K562 (cell line): Measurements from ENCODE around the gene FOXM1. TPM values are rescaled to one million over a fixed set of nuclear protein-coding genes. Genes with fewer than 3 reads are reported as not detected.

ENCODE experiments used
- CHD1 ChIP-seq: fragments of 200-600 bp; sonication (generic); IDR thresholded peaks from one replicate; pipeline ENCODE4 v1.6.1; 2012; ENCODE audit warnings: mild to moderate bottlenecking, moderate library complexity, low read length, inconsistent platforms
- ELK3 ChIP-seq: fragments of 450-650 bp; formaldehyde crosslinking; IDR thresholded peaks from 2 replicates; pipeline ENCODE4 v1.4.0; 2020; ENCODE audit warnings: mild to moderate bottlenecking
- FOXO4 ChIP-seq: fragments of 450-650 bp; formaldehyde crosslinking; IDR thresholded peaks from 2 replicates; pipeline ENCODE4 v1.4.0; 2020; ENCODE audit warnings: mild to moderate bottlenecking, moderate library complexity
- NCOR1 ChIP-seq: fragments of 450-650 bp; IDR thresholded peaks from 2 replicates; pipeline ENCODE4 v1.6.1; 2016; ENCODE audit warnings: mild to moderate bottlenecking, moderate library complexity
- NFIX ChIP-seq: fragments of 250-450 bp; sonication (Bioruptor Pico); IDR thresholded peaks from 2 replicates; pipeline ENCODE4 v1.4.0; 2020; ENCODE audit warnings: low read depth, mild to moderate bottlenecking, moderate library complexity
- NR3C1 ChIP-seq: sonication (generic); formaldehyde crosslinking; IDR thresholded peaks from 2 replicates; pipeline ENCODE4 v1.8.1; 2022; ENCODE audit warnings: missing genetic modification reagents
- PHB ChIP-seq: fragments of 250-450 bp; sonication (Bioruptor Pico); IDR thresholded peaks from 2 replicates; pipeline ENCODE4 v1.5.0; 2021
- RBFOX2 ChIP-seq: fragments of 200-400 bp; formaldehyde crosslinking; IDR thresholded peaks from 2 replicates; pipeline ENCODE4 v1.6.1; 2017; ENCODE audit warnings: low read depth, mild to moderate bottlenecking, low read length, moderate library complexity
- RBM25 ChIP-seq: fragments of 200-400 bp; formaldehyde crosslinking; IDR thresholded peaks from 2 replicates; pipeline ENCODE4 v1.6.1; 2018; ENCODE audit warnings: low read length, low read depth, moderate library complexity; ENCODE audit not compliant: severe bottlenecking
- RUNX1 ChIP-seq: sonication (generic); IDR thresholded peaks from 2 replicates; pipeline ENCODE4 v1.6.1; 2016; ENCODE audit warnings: antibody characterized with exemption, low read depth
- SMAD4 ChIP-seq: fragments of 250-450 bp; sonication (Bioruptor Pico); conservative IDR thresholded peaks from 2 replicates; pipeline ENCODE4 v1.8.0; 2021; ENCODE audit warnings: inconsistent platforms, mild to moderate bottlenecking, moderate library complexity
- SREBF1 ChIP-seq: fragments of 150-350 bp; IDR thresholded peaks from 2 replicates; pipeline ENCODE4 v1.6.1; 2014; ENCODE audit warnings: antibody characterized with exemption, low read depth, low read length, borderline replicate concordance
- SUPT5H ChIP-seq: fragments of 450-650 bp; IDR thresholded peaks from 2 replicates; pipeline ENCODE4 v1.6.1; 2016
- TAL1 ChIP-seq: fragments of 450-650 bp; IDR thresholded peaks from 2 replicates; pipeline ENCODE4 v1.6.1; 2016; ENCODE audit warnings: mild to moderate bottlenecking
- TFAP4 ChIP-seq: sonication (generic); formaldehyde crosslinking; IDR thresholded peaks from 2 replicates; pipeline ENCODE4 v1.8.0; 2022; ENCODE audit warnings: missing genetic modification reagents, mild to moderate bottlenecking, moderate library complexity, borderline replicate concordance
- ZMIZ1 ChIP-seq, 2 experiments: fragments of 150-350 bp in 1 of 2; IDR thresholded peaks; 2 replicates each; pipeline ENCODE4 v1.6.1; 2012 to 2016; ENCODE audit warnings: low read depth in 2 of 2, low read length in 2 of 2, mild to moderate bottlenecking in 1 of 2, moderate library complexity in 1 of 2
- ZNF699 ChIP-seq: fragments of 250-450 bp; sonication (Bioruptor Pico); IDR thresholded peaks from 2 replicates; pipeline ENCODE4 v1.8.0; 2021; ENCODE audit warnings: mild to moderate bottlenecking, moderate library complexity; ENCODE audit not compliant: insufficient replicate concordance
- ZNF740 ChIP-seq, 3 experiments: fragments of 200-800 bp in 1 of 3; sonication (Bioruptor generic) in 1 of 3; sonication (generic) in 1 of 3; formaldehyde crosslinking in 1 of 3; IDR thresholded peaks; 2 replicates each; pipeline versions ENCODE4 v1.6.1 to v1.8.0; 2016 to 2022; ENCODE audit warnings: mild to moderate bottlenecking in 2 of 3, missing compliant biosample characterization in 2 of 3, missing genetic modification characterization in 2 of 3, missing genetic modification reagents in 1 of 3
- polyA plus RNA-seq, 8 experiments: library from polyadenylated mRNA; depleted of rRNA in 4 of 8; stranded (reverse) in 5 of 8; unstranded in 3 of 8; fragments of >200 nt; fragmentation: Nextera tagmentation in 2 of 8; fragmentation: Illumina TruSeq in 1 of 8; extraction: Ambion mirVana in 2 of 8; extraction: Trizol in 1 of 8; gene quantifications; 2 replicates each; pipeline versions ENCODE4 v1.2.1 to v1.2.3, GENCODE V29; 2011 to 2014; ENCODE audit warnings: inconsistent platforms in 1 of 8, missing spikeins in 1 of 8
- total RNA-seq, 7 experiments: library from RNA; depleted of rRNA in 6 of 7; stranded (reverse); fragments of >200 nt in 6 of 7; fragmentation: Illumina TruSeq in 2 of 7; extraction: Trizol in 2 of 7; gene quantifications; 2 replicates each; pipeline versions ENCODE4 v1.2.1 to v1.2.3, GENCODE V29; 2011 to 2021; ENCODE audit warnings: low replicate concordance in 1 of 7

FOXM1 gene
- total and polyA plus RNA-seq, 9 of the 15 experiments (the other 6 are each of a cell fraction or from before 2014, with no cell fraction given): 8.9 to 46.9 (median 17.2) TPM

GRCh38 chr12:2890388-2891239, 13.6 kb upstream of the FOXM1 start, which contains the start of gene TULP3 (continued):
- 0 out of 4 replicates have a peak, but pooled peaks of 1 of the 2 experiments have one; percentile 7 for TF ChIP-seq ZMIZ1 (IDR thresholded peaks at IDR 0.05; ENCODE audit: low read depth in 2 of 2, low read length in 2 of 2)
- peak; percentile 59 for TF ChIP-seq SUPT5H
- TF ChIP-seq PHB (CRISPR knock-in tag): 0 out of 2 replicates have a peak, but pooled peaks have one; percentile 38
- no peak for TF ChIP-seq ELK3 (CRISPR knock-in tag)
- 0 out of 2 replicates have a peak, but pooled peaks have one; percentile 65 for TF ChIP-seq SREBF1
- peak; percentile 99 for TF ChIP-seq RBM25
- TF ChIP-seq TFAP4 (CRISPR knock-in tag): peak; percentile 68
- no peak for TF ChIP-seq NFIX (CRISPR knock-in tag)
- no peak for TF ChIP-seq CHD1
- no peak for TF ChIP-seq FOXO4
- no peak for TF ChIP-seq NCOR1
- peak; percentile 81 for TF ChIP-seq RBFOX2
- no peak for TF ChIP-seq NR3C1 (CRISPR knock-in tag)
- no peak for TF ChIP-seq TAL1
- TF ChIP-seq ZNF699: no peak
- no peak for TF ChIP-seq RUNX1
- peak; percentile 17; the same call in 1 of the 2 replicates for TF ChIP-seq SMAD4
- no peak for TF ChIP-seq ZNF740 (CRISPR knock-in tag; IDR thresholded peaks at IDR 0.05)
- TF ChIP-seq ZNF740 (tag; IDR thresholded peaks at IDR 0.05): no peak
